GM21619 (cell line): ENCODE results near the gene SPDYE4.
"Not testable (repeated sequence)": the region's sequence is repeated elsewhere in the genome, so short reads cannot be mapped to it uniquely, and the experiment has no call there.

ENCODE experiments used
- ATAC-seq: cut with Tn5 transposase; IDR thresholded peaks from one replicate; pipeline ENCODE4 v1.9.1; 2021; ENCODE audit not compliant: unreplicated experiment

SPDYE4 gene, protein sequence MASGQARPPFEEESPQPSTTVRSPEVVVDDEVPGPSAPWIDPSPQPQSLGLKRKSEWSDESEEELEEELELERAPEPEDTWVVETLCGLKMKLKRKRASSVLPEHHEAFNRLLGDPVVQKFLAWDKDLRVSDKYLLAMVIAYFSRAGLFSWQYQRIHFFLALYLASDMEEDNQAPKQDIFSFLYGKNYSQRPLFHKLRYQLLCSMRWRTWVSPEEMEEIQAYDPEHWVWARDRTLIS

DNA sequence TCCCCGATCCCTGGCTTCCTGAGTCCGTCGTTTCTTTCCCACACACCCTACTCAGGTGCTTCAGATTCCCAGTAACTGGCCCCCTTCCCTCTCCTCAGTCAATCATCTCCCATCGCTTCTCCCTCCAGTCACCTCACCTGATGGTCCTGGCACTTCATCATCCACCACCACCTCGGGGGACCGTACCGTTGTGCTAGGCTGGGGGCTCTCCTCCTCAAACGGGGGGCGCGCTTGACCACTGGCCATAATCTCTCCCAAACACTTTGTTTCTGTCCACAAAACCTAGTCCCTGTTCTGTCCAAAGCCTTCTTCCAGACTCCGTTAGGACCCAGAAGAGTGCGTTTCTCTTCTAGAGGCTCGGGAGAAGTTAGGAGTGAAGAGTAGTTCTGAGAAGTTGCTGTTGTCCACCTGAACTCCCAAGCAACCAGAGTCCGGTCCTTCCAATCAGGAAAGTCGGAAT lies at the start of gene SPDYE4:
Gene SPDYE4 (minus strand): TSS at position 410 of the 460 bp plus-strand sequence. CDS start 164 bp downstream, at position 246.
- ATAC-seq, result no peak

DNA sequence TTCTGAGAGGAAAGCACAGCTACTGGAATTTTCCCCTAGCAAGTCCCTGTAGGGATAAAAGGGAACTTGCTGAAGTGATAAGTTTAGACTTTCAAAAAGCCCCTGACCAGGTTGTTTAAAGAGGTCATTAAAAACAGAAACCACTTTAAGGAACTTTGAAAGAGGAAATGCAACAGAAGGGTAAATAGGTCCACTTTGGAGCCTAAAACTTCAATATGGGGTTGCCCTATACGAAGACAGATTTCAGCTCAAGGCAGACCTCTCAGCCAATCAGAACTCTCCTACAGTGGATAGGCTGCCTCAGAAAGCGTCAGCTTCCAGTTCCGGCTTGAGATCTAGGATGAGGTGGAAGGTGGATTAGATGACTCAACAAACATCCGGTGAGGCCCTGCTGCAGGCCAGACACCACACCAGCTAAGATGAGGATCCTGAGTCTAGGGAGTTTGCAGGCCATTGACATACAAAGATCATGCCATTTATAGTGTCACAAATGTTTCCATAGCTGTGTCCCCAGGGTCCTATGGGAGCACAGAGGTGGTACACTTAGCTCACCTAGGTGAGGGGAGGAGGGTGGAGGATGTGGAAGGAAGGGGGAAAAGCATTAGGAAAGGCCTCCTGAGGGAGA lies 48.7 kb upstream of the SPDYE4 start:
- peak; percentile 92 for ATAC-seq

DNA sequence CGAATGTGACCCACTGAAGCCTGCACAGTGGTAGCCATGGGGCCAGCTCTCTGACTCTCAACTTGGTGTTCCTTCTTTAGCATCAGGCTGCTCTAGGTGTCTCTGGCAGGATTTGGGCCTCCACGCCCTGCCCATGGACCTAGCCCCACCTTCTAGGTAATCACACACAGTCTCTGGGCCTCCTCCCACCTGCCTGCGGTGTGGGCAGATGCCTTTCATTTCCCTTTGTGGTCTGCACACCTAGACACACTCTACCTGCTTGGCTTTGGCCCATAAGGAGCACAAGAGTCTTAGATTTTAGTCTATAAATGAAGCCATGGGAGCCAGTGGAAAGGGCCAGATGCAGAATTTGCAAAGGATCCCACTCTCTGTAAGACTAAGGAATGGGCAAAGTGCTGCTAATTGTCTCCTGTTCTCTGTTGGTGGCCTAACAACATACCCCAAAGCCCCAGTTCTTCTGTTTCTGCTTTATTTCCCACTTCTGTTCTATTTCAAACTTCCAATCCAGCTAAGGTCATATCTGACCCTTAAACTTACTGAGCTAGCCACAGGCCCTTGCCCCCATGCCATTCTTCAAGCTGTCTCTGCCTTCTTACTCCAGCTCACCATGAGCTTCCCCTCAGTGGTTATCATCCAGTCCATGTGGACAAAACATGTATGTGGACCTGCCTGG lies 48.0 kb upstream of the SPDYE4 start:
- ATAC-seq, result peak; percentile 5

DNA sequence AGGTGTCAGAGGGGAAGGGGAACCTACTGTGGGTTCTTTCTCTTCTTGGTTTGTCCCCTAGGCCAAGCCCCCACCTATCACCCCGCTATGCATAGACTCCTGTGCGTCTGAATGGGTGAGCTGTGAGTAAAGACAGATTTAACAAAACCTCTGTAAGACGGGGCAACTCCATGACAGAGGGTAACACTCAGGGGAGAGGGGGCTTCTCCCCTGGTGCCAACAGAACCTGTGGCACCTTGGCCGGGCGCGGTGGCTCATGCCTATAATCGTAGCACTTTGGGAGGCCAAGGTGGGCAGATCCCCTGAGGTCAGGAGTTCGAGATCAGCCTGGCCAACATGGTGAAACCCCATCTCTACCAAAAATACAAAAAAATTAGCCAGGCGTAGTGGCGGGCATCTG lies 47.0 kb upstream of the SPDYE4 start:
- ATAC-seq, result not testable (repeated sequence)

DNA sequence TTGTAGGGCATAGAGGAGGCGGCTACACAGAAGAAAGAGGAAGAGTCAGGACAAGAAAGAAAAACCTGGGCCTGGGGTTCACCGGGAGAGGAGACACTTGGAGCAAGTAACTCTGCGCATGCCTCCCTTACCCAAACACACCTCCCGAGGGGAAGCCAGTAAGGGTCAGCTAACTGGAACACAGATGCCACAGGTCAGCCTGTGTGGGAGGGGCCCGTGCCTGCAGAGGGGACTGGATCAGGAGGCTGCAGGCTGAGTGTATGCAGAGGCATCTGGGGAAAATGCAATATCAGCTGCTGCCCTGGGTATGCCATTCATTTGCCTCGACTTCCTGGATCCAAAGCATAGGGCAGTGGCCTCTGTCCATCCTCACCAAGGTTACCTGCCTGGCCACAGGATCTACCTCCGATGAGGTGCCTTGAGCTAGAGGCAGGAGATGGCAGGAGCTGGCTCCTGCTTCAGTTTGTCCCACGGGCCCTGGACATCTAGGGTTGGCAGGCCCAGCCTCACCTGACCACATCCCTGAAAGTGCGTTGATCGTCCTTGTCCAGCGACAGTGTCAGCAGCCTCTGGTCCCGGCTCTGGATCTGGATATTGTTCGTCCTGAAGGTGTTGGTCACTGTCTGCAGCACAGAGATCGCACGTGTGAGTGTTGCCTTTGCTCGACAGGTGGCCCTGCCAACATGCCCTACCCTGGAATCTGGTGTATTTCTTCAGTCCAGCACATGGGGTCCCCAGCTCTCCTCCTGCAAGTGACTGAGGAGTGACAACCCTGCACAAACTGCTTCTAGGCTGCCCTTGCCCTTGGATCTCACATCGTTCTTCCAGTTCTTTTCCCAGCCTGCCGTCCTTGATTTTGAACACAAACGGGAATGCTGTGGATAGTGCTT lies 45.4 kb upstream of the SPDYE4 start:
- no peak for ATAC-seq

DNA sequence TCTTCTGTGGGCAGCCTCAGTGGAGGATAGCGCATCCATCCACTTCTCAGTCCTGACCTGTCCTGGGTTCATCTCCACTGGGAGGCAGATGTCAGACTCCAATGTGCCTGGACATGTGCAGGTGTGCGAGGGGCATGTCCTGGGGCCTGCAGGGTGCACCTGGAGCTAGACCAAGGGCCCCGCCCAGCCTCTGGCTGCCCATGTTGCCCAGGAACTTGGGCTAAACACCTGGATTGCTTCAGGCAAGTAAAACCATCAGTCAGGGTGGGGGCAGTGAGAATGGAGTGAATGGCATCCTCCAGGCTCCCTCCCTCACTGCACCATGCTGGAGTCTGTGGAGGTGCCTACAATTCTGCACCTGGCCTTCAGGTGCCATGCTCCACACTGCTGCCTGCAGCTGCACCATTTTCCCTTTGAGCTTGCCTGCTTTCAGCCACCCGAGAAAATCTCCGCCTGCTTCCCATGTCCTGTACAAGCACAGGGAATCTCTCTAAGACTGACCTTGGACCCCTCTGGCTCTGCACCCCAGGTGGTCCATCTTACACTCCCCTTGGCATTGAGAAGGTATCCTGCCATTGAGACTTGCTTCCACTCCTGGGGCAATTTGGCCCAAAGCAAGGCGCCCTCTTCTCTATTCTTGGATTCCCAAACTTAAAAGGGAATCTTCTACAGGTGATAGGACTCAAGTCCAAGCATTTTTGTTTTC lies 42.9 kb upstream of the SPDYE4 start:
- no peak for ATAC-seq

DNA sequence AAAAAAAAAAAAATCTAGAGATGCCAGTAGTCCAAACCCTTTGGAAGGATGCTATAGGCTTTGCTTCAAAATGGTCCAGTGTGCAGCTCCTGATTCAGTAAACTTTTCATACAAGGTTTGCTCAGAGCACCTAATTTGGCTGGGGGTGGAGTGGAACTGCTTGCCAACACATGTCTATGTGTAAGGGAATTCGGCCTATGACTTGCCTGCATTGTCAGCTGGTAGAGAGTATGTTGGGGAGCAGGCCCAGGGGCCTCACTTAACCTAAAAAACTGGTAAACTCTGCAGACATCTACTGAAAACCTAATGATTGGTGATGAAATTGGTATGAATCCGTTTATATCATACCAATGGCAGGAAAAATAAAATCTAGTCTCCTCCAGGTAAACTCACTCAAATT lies 42.3 kb upstream of the SPDYE4 start:
- ATAC-seq, result no peak

DNA sequence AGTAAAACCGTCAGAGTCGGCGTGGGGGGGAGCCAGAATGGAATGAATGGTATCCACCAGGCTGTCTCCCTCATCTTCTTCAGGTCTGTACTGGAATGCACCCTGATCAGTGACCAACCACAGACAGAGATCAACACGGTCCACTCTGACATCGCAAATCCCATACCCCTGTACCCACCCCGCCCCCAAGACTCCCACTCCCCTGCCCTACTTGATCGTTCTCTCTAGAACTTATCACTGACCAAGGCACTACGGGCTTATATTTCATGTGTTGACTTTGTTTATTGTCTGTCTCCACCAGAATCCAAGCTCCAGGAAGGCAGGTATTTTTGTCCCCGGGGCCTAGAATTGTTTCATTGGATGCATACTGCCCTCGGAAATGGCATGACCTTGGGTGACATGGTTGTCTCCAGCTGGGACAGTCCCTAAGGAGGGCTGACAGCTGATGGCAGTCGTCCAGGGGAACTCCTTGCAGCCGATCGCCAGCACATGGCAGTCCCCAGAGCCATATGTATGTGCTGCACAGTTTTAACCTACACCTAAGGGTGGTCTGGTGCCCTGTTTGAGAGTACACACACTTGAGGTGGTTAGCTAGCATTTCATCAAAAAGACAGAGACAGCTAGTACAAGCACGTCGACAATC lies 41.3 kb upstream of the SPDYE4 start:
- no peak for ATAC-seq

DNA sequence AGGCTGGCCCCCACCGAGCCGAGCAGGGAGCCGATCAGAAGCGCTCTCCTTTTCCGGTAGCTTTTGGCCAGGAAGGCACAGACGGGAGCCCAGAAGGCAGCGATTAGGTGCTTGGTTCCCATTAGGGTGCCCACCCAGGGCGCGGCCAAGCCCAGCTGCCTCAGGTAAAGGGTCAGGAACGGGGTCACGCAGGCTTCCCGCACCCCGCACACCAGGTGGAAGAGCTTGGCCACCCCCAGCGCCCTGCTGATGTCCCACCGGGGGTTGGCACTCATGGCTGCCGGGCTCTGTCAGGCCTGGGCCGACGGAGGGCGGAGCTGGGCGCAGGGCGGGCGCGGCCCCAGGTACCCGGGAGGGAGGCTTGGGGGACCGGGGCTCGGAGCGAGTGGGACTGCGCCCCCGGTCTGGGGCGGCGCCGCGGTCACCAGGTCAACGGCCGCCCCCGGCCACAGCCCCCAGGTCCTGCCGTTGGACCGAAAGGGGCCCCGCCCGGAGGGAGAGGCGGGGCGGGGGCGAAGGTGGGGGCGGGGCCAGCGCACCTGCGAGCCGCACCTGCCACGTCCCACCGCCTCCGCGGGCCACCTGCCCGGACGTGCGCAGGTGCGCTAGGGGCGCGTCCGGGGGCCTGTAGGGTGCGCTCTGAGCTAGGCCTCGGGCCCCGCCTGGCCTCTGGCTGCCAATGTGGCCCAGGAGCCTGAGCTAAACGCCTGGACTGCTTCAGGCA lies 40.7 kb upstream of the SPDYE4 start, which contains the start of gene MFSD6L:
Gene MFSD6L (minus strand): TSS at position 520 of the 724 bp plus-strand sequence. CDS start 245 bp downstream, at position 275.
- ATAC-seq, result no peak

DNA sequence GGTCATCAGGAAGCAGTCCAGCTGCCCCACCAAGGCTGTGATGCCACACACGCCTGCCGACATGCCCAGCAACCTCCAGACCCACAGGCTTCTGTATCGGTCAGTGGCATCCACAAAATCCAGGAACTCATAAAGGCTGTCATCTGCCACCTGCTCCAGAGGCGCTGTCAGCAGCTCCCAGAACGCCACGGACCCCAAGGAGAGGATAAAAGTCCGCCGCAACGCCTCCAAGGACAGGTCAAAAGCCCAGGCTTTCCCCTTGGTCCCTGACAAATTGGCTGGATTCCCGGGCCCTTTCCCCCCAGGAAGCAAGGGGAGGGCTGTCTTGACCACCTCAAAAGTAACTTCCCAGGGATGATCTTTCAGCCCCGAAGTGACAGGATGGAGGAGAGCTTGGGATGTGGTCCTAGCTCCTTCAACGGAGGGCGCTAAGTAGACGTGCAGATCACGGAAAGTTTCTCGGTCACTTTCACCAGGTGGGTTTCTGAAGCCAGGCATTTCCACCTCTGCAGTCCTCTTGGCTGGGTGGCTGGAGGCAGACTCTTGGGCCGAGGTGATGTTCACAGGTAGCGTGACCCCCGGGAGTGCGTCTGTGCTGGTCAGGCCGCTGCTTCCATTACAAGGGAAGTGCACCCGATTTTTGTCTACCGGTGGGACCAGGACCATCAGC lies 40.0 kb upstream of the SPDYE4 start:
- ATAC-seq, result no peak

DNA sequence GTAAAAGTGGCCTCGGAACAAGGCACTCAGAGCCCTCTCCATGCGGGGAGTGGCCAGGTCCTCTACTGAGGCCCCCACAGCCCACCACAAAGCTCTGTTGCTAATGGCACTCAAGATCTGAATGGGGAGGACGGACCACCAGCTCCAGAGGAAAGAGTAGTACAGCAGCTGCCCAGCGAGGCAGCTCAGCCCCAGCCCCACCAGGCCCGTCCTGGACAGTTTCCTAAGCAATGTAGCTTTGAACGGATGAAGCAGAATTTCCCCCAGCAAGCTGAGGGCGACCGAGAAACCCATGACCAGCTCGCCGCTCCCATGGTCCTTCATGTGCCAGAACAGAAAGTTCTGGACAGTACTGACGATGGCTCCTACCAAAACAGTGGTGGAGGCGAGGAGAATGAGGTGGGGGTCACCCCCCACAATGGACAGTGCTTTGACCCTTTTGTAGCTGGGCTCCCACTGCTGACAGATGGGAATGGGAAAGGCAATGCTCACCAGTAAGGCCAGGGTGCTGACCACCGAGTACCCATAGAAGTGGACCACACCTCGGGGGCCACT lies 39.4 kb upstream of the SPDYE4 start:
- ATAC-seq, result no peak

DNA sequence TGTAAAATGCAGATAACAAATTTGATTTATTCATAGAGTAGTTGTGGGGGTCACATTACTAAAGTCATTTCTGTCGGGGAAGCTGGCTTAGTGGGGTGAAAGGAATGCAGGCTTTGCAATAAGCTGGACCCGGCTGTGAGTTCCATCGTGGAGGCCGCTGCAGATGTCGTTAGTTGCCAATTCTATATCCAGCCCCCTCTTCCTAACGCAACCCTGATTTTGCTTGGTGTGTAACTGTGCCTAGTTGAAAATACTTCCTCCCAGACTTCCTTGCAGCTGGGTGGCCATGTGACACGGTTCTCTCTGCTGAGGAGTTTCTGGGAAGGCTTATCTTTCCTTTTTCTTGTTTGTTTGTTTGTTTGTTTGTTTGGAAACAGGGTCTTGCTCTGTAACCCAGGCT lies 36.3 kb upstream of the SPDYE4 start:
- no peak for ATAC-seq

DNA sequence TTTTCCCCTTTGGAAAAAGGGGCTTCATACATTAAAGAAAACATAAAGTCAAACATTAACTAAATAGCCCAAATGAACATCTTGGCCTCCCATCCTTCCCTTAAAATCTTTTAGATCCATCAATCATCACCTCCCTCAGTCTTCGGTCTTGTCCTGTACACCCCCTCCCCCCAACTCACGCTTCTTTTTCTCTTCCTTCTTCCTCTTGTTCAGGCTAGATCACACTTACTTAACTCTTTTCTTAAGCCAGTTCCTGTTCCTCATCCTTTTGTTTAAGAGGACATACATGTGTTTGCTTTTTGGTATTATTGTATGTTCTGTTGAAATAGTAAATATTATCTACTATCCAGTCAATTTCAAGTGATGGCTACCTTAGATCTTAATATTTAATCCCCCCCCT lies 35.3 kb upstream of the SPDYE4 start:
- no peak for ATAC-seq

DNA sequence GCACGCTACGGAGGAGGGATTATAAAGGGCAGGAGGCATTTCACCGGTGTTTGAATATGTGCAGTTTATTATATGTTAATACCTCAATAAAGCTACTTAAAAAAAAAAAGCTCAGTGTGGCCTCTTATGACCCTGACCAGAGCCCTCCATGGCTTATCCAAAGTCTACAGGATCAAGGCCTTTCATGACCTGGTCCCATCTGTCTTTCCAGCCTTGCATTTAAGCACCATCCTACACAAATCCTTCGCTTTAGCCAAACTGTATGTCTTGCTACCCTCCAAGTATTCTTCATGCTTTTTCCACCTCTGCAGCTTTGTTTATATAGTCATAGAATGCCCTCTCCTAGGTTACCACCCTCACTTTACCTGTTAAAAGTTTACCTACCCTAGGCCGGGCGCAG lies 34.3 kb upstream of the SPDYE4 start:
- ATAC-seq, result no peak

DNA sequence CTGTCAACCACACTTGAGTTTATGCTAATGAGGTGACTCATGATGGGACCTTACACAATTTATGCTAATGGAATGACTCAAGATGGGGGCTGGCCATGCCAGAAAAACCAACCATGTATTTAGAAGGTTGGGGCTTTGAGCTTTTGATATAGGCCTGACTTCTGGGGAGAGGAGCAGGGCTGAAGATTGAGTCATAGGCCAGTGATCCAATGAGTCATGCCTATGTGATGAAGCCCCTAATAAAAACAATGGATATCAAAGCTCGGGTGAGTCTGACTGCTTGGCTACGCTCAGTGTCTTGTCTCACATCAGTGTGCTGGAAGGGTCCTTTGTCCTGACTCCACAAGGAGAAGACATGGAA lies 33.5 kb upstream of the SPDYE4 start:
- no peak for ATAC-seq

DNA sequence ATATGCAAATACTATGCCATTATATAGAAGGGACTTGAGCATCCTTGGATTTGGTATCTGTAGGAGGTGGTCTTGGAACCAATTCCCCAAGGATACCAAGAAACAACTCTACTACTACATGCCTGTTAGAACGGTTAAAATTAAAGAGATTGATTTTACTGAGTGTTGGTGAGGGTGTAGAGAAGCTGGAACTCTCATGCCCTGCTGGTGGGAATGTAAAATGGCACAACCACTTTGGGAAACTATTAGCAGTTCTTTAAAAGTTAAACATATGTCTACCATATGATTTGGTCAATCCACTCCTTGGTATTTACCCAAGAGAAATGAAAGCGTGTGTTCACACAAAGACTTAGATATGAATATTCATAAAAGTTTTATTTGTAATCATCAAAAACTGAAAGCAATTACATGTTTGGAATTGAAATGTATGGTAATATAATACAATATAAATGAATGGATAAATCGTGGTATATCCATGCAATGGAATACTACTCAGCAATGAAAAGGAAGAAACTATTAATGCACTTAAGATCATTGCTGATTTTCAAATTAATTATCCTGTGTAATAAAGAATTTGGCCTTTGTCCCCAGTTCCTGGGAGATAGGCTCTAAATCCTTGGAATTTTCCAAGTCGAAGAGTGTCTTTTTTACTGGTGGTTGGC lies 33.0 kb upstream of the SPDYE4 start:
- no peak for ATAC-seq

DNA sequence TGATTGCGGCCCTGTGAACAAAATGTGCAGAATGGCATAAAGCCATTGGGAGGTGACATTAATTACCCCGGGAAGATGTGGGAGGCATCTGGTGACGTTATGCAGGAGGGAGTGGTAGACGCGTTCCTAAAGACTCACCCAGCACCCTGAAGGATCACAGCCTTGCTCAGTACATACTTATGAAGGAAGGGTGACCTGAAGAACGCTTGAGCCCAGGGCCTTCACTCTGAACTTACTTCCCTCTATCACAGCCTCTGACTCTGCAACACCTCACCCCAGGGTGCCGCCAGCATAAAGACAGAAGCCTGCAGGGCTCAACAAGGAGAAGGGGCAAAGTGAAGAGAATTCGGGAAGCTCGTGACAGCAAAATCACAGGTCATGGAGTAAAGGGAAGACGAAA lies 31.4 kb upstream of the SPDYE4 start:
- no peak for ATAC-seq

DNA sequence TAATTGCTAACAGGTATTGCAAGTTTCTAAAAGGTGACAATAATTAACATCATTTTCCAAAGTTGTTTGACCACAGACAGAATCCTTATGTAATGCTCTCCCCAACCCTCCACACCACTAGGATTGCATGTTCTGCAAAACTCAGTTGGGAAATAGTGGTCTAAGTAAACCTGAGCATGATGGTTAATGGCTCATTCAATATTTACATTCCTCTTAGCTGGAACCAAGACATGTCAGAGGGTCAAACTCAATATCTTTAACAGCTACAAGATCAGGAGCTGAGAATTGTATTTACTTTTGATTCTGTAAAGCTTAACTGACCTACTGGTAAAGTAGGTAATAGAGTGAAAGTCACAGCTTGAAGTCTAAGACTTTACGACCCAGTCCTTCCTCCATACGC lies 30.7 kb upstream of the SPDYE4 start:
- no peak for ATAC-seq
